Stomach (tissue), 9 donors: ENCODE measurements around the gene DDX31. TPM values are rescaled to one million over a fixed set of nuclear protein-coding genes. Genes with fewer than 3 reads are reported as not detected.

Experiments
- DNase-seq, 2 donors: peaks; one replicate each; pipeline versions ENCODE4 v3.0.0 to v3.0.0-alpha.2; 2013 to 2019
- H3K27ac ChIP-seq, 5 donors: fragments of 200-600 bp in 4 of 5; sonication (generic) in 4 of 5; one replicate each; pipeline ENCODE4 v1.5.1; 2013 to 2019; ENCODE audit warnings: mild to moderate bottlenecking in 1 of 5, moderate library complexity in 1 of 5
- H3K27me3 ChIP-seq, 3 donors: fragments of 200-600 bp; sonication (generic); one replicate each; pipeline ENCODE4 v1.5.1; 2017 to 2019; ENCODE audit warnings: mixed run types in 1 of 3
- H3K36me3 ChIP-seq, 4 donors: fragments of 200-600 bp; sonication (generic); 1 replicate in 3 of 4; 2 replicates in 1 of 4; pipeline ENCODE4 v1.5.1; 2016 to 2019
- H3K4me1 ChIP-seq, 4 donors: fragments of 200-600 bp; sonication (generic); one replicate each; pipeline ENCODE4 v1.5.1; 2016 to 2019
- H3K4me3 ChIP-seq, 4 donors: fragments of 200-600 bp; sonication (generic) in 3 of 4; one replicate each; pipeline ENCODE4 v1.5.1; 2016 to 2019; ENCODE audit warnings: mild to moderate bottlenecking in 1 of 4
- H3K9me3 ChIP-seq, 4 donors: fragments of 200-600 bp; sonication (generic); one replicate each; pipeline ENCODE4 v1.5.1; 2016 to 2019
- POLR2A ChIP-seq, 4 donors: fragments of 450-650 bp; IDR thresholded peaks; one replicate each; pipeline ENCODE4 v1.6.1; 2016; ENCODE audit warnings: antibody characterized with exemption in 4 of 4, control low read depth in 2 of 4, mild to moderate bottlenecking in 1 of 4, moderate library complexity in 1 of 4
- WGBS, 5 donors: extraction: QIAGEN DNeasy Blood & Tissue Kit in 3 of 5; methylation state at CpG; one replicate each; pipeline versions ENCODE4 v1.1.5 to v1.1.7; 2013 to 2018; 5-methylcytosine and 5-hydroxymethylcytosine counted together
- intact Hi-C: fragments of 100-400 bp; cut with DNase I; formaldehyde crosslinking; loops from one replicate; pipeline ENCODE4 v1.15.1; 2023; ENCODE audit warnings: low total_unique reads
- polyA plus RNA-seq, 3 donors: library from polyadenylated mRNA; stranded (reverse); fragments of 200-250 nt; gene quantifications; one replicate each; pipeline ENCODE4 v1.2.3, GENCODE V29; 2013
- total RNA-seq, 5 donors: library from RNA; depleted of rRNA; stranded (reverse); fragments of >200 nt; gene quantifications; one replicate each; pipeline versions ENCODE4 v1.1.0 to v1.2.3, GENCODE V29; 2014 to 2016
- donor health status: healthy with polysubstance abuse.
- donor health status: Bipolar disorder and iron deficiency.
- donor health status: healthy.

Gene DDX31
- total and polyA plus RNA-seq, 8 donors = 3.1 to 26.8 (median 5.8) TPM

GRCh38 chr9:132543251-132543650, 126.5 kb downstream of the DDX31 start:
- no peak for DNase-seq
- H3K27ac ChIP-seq = no peak overlapping the region
- WGBS, 5 donors = 87 to 100% (median 96%) methylated on average over 4 of the region's 4 CpGs
- peaks cover 0 to 58% (median 19%) of the 10 kb centered on the region in 3 donors for H3K27me3 ChIP-seq
- peaks cover 0 to 12% (median 10%) of the 10 kb centered on the region in 4 donors for H3K4me1 ChIP-seq
- intact Hi-C loops = no loop called here
- TF ChIP-seq POLR2A (IDR thresholded peaks at IDR 0.05) = no peak
- H3K36me3 ChIP-seq = no peaks in the 10 kb centered on the region
- H3K4me3 ChIP-seq = no peak overlapping the region
- no peaks in the 10 kb centered on the region for H3K9me3 ChIP-seq

Other genes starting within 250 kb of the DDX31 start
- not detected for gene BARHL1, start 87.4 kb downstream of the DDX31 start, total RNA-seq
- not detected for gene BARHL1, start 87.4 kb downstream of the DDX31 start, polyA plus RNA-seq
- 10 to 100 TPM; 10.4 to 68.8 (median 13.4) TPM for gene GTF3C4, start 481 bp upstream of the DDX31 start, total RNA-seq
- 1 to 10 TPM; 2.6 to 4.4 (median 2.7) TPM for gene GTF3C4, start 481 bp upstream of the DDX31 start, polyA plus RNA-seq
- under 1 TPM in 1 of 5 donors, not detected in 4; 0.89 TPM for gene AK8, start 208.3 kb upstream of the DDX31 start, total RNA-seq
- gene AK8, start 208.3 kb upstream of the DDX31 start, polyA plus RNA-seq = under 1 TPM in 2 of 3 donors, not detected in 1; 0.56 to 0.60 TPM
- gene SPACA9, start 208.9 kb upstream of the DDX31 start, total RNA-seq = 1 to 10 TPM in 1 of 5 donors, under 1 TPM in 2, not detected in 2; 0.29 to 2.2 (median 0.55) TPM
- gene SPACA9, start 208.9 kb upstream of the DDX31 start, polyA plus RNA-seq = 1 to 10 TPM; 1.8 to 4.8 (median 3.4) TPM